HG02623 (cell line): ENCODE measurements around the gene RAB8B.
"Not testable (repeated sequence)": the region's sequence is repeated elsewhere in the genome, so short reads cannot be mapped to it uniquely, and the experiment has no call there.

Source experiments
- ATAC-seq: cut with Tn5 transposase; IDR thresholded peaks from one replicate; pipeline ENCODE4 v1.9.1; 2021; ENCODE audit warnings: moderate library complexity; ENCODE audit not compliant: unreplicated experiment

RAB8B gene

GRCh38 chr15:63233667-63234423 lies 44.4 kb downstream of the RAB8B start:
- no peak for ATAC-seq

- no peak for ATAC-seq
Observed at GRCh38 chr15:63234451-63234870, 45.1 kb downstream of the RAB8B start.

GRCh38 chr15:63236272-63236671 lies 46.9 kb downstream of the RAB8B start:
- no peak for ATAC-seq

GRCh38 chr15:63237086-63237485 lies 47.7 kb downstream of the RAB8B start:
- not testable (repeated sequence) for ATAC-seq

GRCh38 chr15:63238171-63238570 lies 48.8 kb downstream of the RAB8B start:
- no peak for ATAC-seq

GRCh38 chr15:63238796-63239195 lies 49.4 kb downstream of the RAB8B start:
- ATAC-seq, result no peak

- no peak for ATAC-seq
Observed at GRCh38 chr15:63240109-63240508, 50.7 kb downstream of the RAB8B start.

- ATAC-seq, result no peak
Observed at GRCh38 chr15:63241316-63241715, 51.9 kb downstream of the RAB8B start.

GRCh38 chr15:63243101-63243500 lies 53.7 kb downstream of the RAB8B start:
- no peak for ATAC-seq

- ATAC-seq, result no peak
Observed at GRCh38 chr15:63243776-63244175, 54.4 kb downstream of the RAB8B start.

GRCh38 chr15:63244399-63244798 lies 55.0 kb downstream of the RAB8B start:
- ATAC-seq, result no peak

GRCh38 chr15:63244976-63245645 lies 55.7 kb downstream of the RAB8B start:
- ATAC-seq, result no peak

GRCh38 chr15:63246691-63247469 lies 57.5 kb downstream of the RAB8B start:
- no peak for ATAC-seq

- ATAC-seq, result no peak
Observed at GRCh38 chr15:63250312-63250965, 61.0 kb downstream of the RAB8B start.

- no peak for ATAC-seq
Observed at GRCh38 chr15:63251701-63252100, 62.3 kb downstream of the RAB8B start.

- no peak for ATAC-seq
Observed at GRCh38 chr15:63252292-63252691, 62.9 kb downstream of the RAB8B start.

GRCh38 chr15:63254991-63255390 lies 65.6 kb downstream of the RAB8B start:
- no peak for ATAC-seq

- no peak for ATAC-seq
Observed at GRCh38 chr15:63255489-63255990, 66.1 kb downstream of the RAB8B start.

- no peak for ATAC-seq
Observed at GRCh38 chr15:63256433-63257274, 67.2 kb downstream of the RAB8B start.

- no peak for ATAC-seq
Observed at GRCh38 chr15:63258658-63259057, 69.3 kb downstream of the RAB8B start.
